K562 (cell line): ENCODE measurements around the gene PRR19. TPM values are rescaled to one million over a fixed set of nuclear protein-coding genes. Genes with fewer than 3 reads are reported as not detected.

Experiments used
- ATAC-seq: fragments of 200-7000 bp; cut with Tn5 transposase; 3 replicates; pipeline ENCODE4 v1.9.1; 2020; ENCODE audit warnings: moderate library complexity
- BruUV-seq: library from RNA; stranded (reverse); fragments of 400-500 nt; replicated peaks from 2 replicates; lab custom pipeline; 2021; lab: Mats Ljungman, UMichigan
- CTCF ChIA-PET: fragments of 300-600 bp; formaldehyde crosslinking; extraction: SDS; loops from one replicate; lab custom pipeline; 2021; ENCODE audit warnings: low intra/inter-chr PET ratio; lab: Yijun Ruan, JAX
- POLR2A ChIA-PET: fragments of 300-600, 350-650 bp; sonication (Branson Sonifier 250); formaldehyde crosslinking; extraction: SDS; loops from one replicate; lab custom pipeline; 2021; ENCODE audit warnings: antibody characterized with exemption, inconsistent platforms; lab: Yijun Ruan, JAX
- DNase-seq, 4 experiments: peaks; one replicate each; pipeline versions ENCODE4 v3.0.0 to v3.0.0-alpha.2; 2011 to 2018; ENCODE audit warnings: low spot score in 3 of 4, mixed read lengths in 3 of 4; ENCODE audit errors: extremely low read depth in 1 of 4
- FAIRE-seq: peaks from 2 replicates; lab custom pipeline; 2011; peaks lifted over from hg19 to GRCh38; lab: Jason Lieb, UNC
- H2AFZ ChIP-seq: 2 replicates; pipeline ENCODE4 v1.6.0; 2011; ENCODE audit warnings: low read depth, low read length, control low read depth, inconsistent platforms
- H3K27ac ChIP-seq: fragments of 200-600 bp; 3 replicates; pipeline ENCODE4 v1.8.0; 2011; ENCODE audit warnings: low read depth, mild to moderate bottlenecking, control low read depth, inconsistent platforms, low read length, moderate library complexity, mixed read lengths; ENCODE audit errors: extremely low read depth
- H3K27me3 ChIP-seq, 2 experiments: fragments of 300-600 bp in 1 of 2; 2 replicates in 1 of 2; 3 replicates in 1 of 2; pipeline versions ENCODE4 v1.6.0 to v1.8.0; 2011; ENCODE audit warnings: inconsistent platforms in 2 of 2, low read length in 2 of 2, mild to moderate bottlenecking in 1 of 2, mixed read lengths in 1 of 2, moderate library complexity in 1 of 2; ENCODE audit not compliant: control insufficient read depth in 2 of 2, insufficient read depth in 2 of 2
- H3K36me3 ChIP-seq: fragments of 300-600 bp; 3 replicates; pipeline ENCODE4 v1.8.0; 2011; ENCODE audit warnings: mild to moderate bottlenecking, low read length, inconsistent platforms; ENCODE audit not compliant: control insufficient read depth, insufficient read depth
- H3K4me1 ChIP-seq, 2 experiments: fragments of 200-600 bp in 1 of 2; replicated peaks in 1 of 2; 2 replicates in 1 of 2; 3 replicates in 1 of 2; pipeline versions ENCODE4 v1.5.1 to v1.8.0; 2011; ENCODE audit warnings: inconsistent platforms in 2 of 2, low read length in 2 of 2, mild to moderate bottlenecking in 1 of 2, mixed read lengths in 1 of 2, moderate library complexity in 1 of 2; ENCODE audit not compliant: control insufficient read depth in 2 of 2, insufficient read depth in 2 of 2
- H3K4me2 ChIP-seq: 2 replicates; pipeline ENCODE4 v1.6.1; 2011; ENCODE audit warnings: low read length, control low read depth, inconsistent platforms, mixed read lengths; ENCODE audit not compliant: insufficient read depth
- H3K4me3 ChIP-seq: fragments of 200-600 bp; sonication (generic), shearing (Covaris generic); 2 replicates; pipeline ENCODE4 v1.5.1; 2016; ENCODE audit warnings: control low read depth, inconsistent platforms
- H3K79me2 ChIP-seq: fragments of 200-600 bp; 3 replicates; pipeline ENCODE4 v1.8.0; 2011; ENCODE audit warnings: low read length, inconsistent platforms; ENCODE audit not compliant: control insufficient read depth, insufficient read depth
- H3K9ac ChIP-seq, 2 experiments: 2 replicates each; pipeline versions ENCODE4 v1.6.0 to v1.6.1; 2011; ENCODE audit warnings: low read depth in 2 of 2, low read length in 2 of 2, control low read depth in 1 of 2, inconsistent platforms in 1 of 2, mild to moderate bottlenecking in 1 of 2, mixed read lengths in 1 of 2; ENCODE audit not compliant: insufficient read depth in 1 of 2
- H3K9me1 ChIP-seq: one replicate; pipeline ENCODE4 v1.6.0; 2011; ENCODE audit warnings: inconsistent platforms, mild to moderate bottlenecking, low read length, moderate library complexity; ENCODE audit not compliant: control insufficient read depth, insufficient read depth
- H3K9me3 ChIP-seq: replicated peaks from 2 replicates; pipeline ENCODE4 v1.5.1; 2011; ENCODE audit warnings: low read depth, low read length, inconsistent platforms; ENCODE audit not compliant: control insufficient read depth, insufficient read depth
- H4K20me1 ChIP-seq: replicated peaks from 2 replicates; pipeline ENCODE4 v1.6.1; 2011; ENCODE audit warnings: low read length, inconsistent platforms, mixed read lengths; ENCODE audit not compliant: control insufficient read depth, insufficient read depth
- ATF3 ChIP-seq, 2 experiments: fragments of 450-650 bp in 1 of 2; sonication (generic) in 1 of 2; formaldehyde crosslinking in 1 of 2; IDR thresholded peaks in 1 of 2; conservative IDR thresholded peaks in 1 of 2; 2 replicates each; pipeline versions ENCODE4 v1.6.1 to v1.8.1; 2016 to 2023; ENCODE audit warnings: mild to moderate bottlenecking in 2 of 2, moderate library complexity in 2 of 2, inconsistent platforms in 1 of 2, missing genetic modification reagents in 1 of 2
- CREM ChIP-seq: IDR thresholded peaks from 2 replicates; pipeline ENCODE4 v1.6.1; 2014; ENCODE audit warnings: antibody characterized with exemption, low read depth
- HMG20A ChIP-seq: fragments of 450-650 bp; formaldehyde crosslinking; conservative IDR thresholded peaks from 2 replicates; pipeline ENCODE4 v1.4.0; 2020; ENCODE audit warnings: mild to moderate bottlenecking, mixed read lengths
- HSF4 ChIP-seq: fragments of 250-450 bp; sonication (Bioruptor Pico); IDR thresholded peaks from 2 replicates; pipeline ENCODE4 v2.1.2; 2022; ENCODE audit warnings: mild to moderate bottlenecking, moderate library complexity, borderline replicate concordance
- KDM1A ChIP-seq, 2 experiments: fragments of 450-650 bp; IDR thresholded peaks; 2 replicates each; pipeline ENCODE4 v1.6.1; 2016; ENCODE audit warnings: mild to moderate bottlenecking in 2 of 2
- PCBP1 ChIP-seq: fragments of 200-400 bp; formaldehyde crosslinking; IDR thresholded peaks from 2 replicates; pipeline ENCODE4 v1.6.1; 2018; ENCODE audit warnings: mild to moderate bottlenecking, low read depth, low read length; ENCODE audit not compliant: poor library complexity, severe bottlenecking
- POLR2AphosphoS2 ChIP-seq: IDR thresholded peaks from 2 replicates; pipeline ENCODE4 v1.6.1; 2012; ENCODE audit warnings: low read length, improper control_type of control experiment
- SIN3B ChIP-seq: fragments of 450-650 bp; IDR thresholded peaks from 2 replicates; pipeline ENCODE4 v1.6.1; 2017; ENCODE audit warnings: low read depth, mild to moderate bottlenecking, moderate library complexity
- SIX5 ChIP-seq, 2 experiments: IDR thresholded peaks; 2 replicates each; pipeline ENCODE4 v1.6.1; 2011; ENCODE audit warnings: low read length in 2 of 2, borderline replicate concordance in 1 of 2, low read depth in 1 of 2, mild to moderate bottlenecking in 1 of 2, moderate library complexity in 1 of 2; ENCODE audit not compliant: insufficient read depth in 1 of 2
- SNRNP70 ChIP-seq: fragments of 200-400 bp; formaldehyde crosslinking; optimal IDR thresholded peaks from 2 replicates; pipeline ENCODE3; 2017; ENCODE audit warnings: low read depth, low read length
- TARDBP ChIP-seq: fragments of 450-650 bp; IDR thresholded peaks from 2 replicates; pipeline ENCODE4 v1.6.1; 2016
- TFAP4 ChIP-seq: sonication (generic); formaldehyde crosslinking; IDR thresholded peaks from 2 replicates; pipeline ENCODE4 v1.8.0; 2022; ENCODE audit warnings: missing genetic modification reagents, mild to moderate bottlenecking, moderate library complexity, borderline replicate concordance
- ZNF551 ChIP-seq: fragments of 250-450 bp; sonication (Bioruptor Pico); IDR thresholded peaks from 2 replicates; pipeline ENCODE4 v1.5.0; 2021; ENCODE audit warnings: mild to moderate bottlenecking, moderate library complexity
- ZZZ3 ChIP-seq: fragments of 450-650 bp; IDR thresholded peaks from 2 replicates; pipeline ENCODE4 v1.6.1; 2016; ENCODE audit warnings: antibody characterized with exemption, mild to moderate bottlenecking, moderate library complexity
- WGBS: fragments of 100-300 bp; shearing (Covaris generic); methylation state at CpG from one replicate; pipeline ENCODE4 v1.1.6; 2016; ENCODE audit warnings: low coverage, mixed read lengths; ENCODE audit not compliant: insufficient coverage; ENCODE audit errors: missing lambda C conversion rate; 5-methylcytosine and 5-hydroxymethylcytosine counted together
- in situ Hi-C: fragments of 300-500 bp; cut with MboI; formaldehyde crosslinking; loops from 4 replicates; pipeline ENCODE4 v1.15.0; 2018; ENCODE audit warnings: inconsistent platforms, mixed read lengths
- intact Hi-C: fragments of 100-400 bp; cut with micrococcal nuclease; formaldehyde crosslinking; loops from 2 replicates; pipeline ENCODE4 v1.14.2; 2022
- polyA plus RNA-seq, 8 experiments: library from polyadenylated mRNA; depleted of rRNA in 4 of 8; stranded (reverse) in 5 of 8; unstranded in 3 of 8; fragments of >200 nt; fragmentation: Nextera tagmentation in 2 of 8; fragmentation: Illumina TruSeq in 1 of 8; extraction: Ambion mirVana in 2 of 8; extraction: Trizol in 1 of 8; gene quantifications; 2 replicates each; pipeline versions ENCODE4 v1.2.1 to v1.2.3, GENCODE V29; 2011 to 2014; ENCODE audit warnings: inconsistent platforms in 1 of 8, missing spikeins in 1 of 8
- total RNA-seq, 7 experiments: library from RNA; depleted of rRNA in 6 of 7; stranded (reverse); fragments of >200 nt in 6 of 7; fragmentation: Illumina TruSeq in 2 of 7; extraction: Trizol in 2 of 7; gene quantifications; 2 replicates each; pipeline versions ENCODE4 v1.2.1 to v1.2.3, GENCODE V29; 2011 to 2021; ENCODE audit warnings: low replicate concordance in 1 of 7
- TF ChIP-seq, protein P1 (sequence below): fragments of 450-650 bp; formaldehyde crosslinking; IDR thresholded peaks from 2 replicates; pipeline ENCODE4 v1.4.0; 2020; ENCODE audit warnings: mild to moderate bottlenecking

Gene PRR19
- total and polyA plus RNA-seq, 9 of the 15 experiments (the other 6 are each of a cell fraction or from before 2014, with no cell fraction given): 0.10 to 1.6 (median 0.54) TPM

DNA sequence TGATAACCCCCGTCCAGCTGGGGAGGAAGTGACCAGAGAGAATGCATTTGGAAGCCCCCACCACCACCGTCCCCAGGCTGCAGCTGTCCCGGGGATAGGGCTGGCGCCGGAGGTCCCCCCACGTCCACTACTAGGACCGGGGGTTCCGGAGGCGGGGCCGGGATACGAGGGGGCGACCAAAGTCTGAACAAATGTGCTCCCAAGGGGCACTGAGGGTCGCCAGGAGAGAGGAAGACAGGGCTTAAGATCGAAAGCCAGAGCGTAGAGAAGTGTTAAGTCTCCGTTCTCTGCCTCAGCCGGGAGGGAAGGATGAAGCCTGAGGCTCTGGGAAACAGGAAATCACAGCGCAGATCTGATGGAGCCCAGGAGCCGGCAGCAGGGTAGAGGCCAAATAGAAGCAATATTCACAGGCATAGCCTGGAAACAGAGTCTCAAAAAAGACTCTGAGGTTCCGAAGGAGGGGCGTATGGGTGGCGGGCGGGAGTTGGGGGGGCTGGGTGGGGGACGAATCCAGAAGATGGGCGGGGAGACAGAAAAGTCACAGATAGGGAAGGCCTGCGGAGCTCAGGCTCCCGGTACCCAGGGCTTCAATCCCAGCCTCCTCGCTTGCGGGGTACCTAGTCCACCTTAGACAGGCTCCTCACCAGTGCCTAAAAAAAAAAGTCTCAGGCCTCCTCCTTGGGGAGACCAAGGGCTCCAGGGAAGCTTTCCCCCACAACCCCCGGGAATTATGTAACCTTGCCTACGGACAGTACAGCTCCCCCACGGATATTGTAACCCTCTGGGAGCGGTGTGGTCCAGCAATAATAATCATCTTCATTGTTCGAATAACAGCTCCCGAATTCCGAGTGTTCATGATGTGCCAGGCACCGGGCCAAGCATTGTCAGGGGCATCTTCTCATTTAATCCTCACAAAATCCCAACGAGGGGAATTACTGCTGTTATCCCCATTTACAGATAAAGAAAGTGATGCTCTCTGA is 45.9 kb upstream of the PRR19 start:
- peaks cover 10% of the 10 kb centered on the region; the same call in 1 of the 2 replicates for H4K20me1 ChIP-seq
- no peak for ATAC-seq
- peak; percentile 86 for FAIRE-seq
- no TSS peak for BruUV-seq
- H3K9ac ChIP-seq: peak overlapping the region; percentile 53 to 91; a peak in 3 of 4 replicates
- WGBS: 13% methylated on average over 28 of the region's 38 CpGs
- no peaks in the 10 kb centered on the region for H3K9me3 ChIP-seq
- peaks cover 37% of the 10 kb centered on the region for H3K79me2 ChIP-seq
- H3K9me1 ChIP-seq: peaks cover 7% of the 10 kb centered on the region
- H3K36me3 ChIP-seq: peaks cover 14% of the 10 kb centered on the region; the same call in 2 of the 3 replicates
- peak overlapping the region; percentile 98 for H3K4me3 ChIP-seq
- in situ Hi-C loops: no loop called here
- ChIA-PET POLR2A (interaction anchor here (0.6 to 1.3 kb wide), 4 partner anchors 9 to 19 kb away, joined by 3 to 6 read pairs (median 4); no protein-coding TSS in a partner anchor), CTCF (no interaction called here)
- H3K4me1 ChIP-seq: peaks cover 18 to 50% of the 10 kb centered on the region in 2 experiments
- H3K4me2 ChIP-seq: peak overlapping the region; percentile 83
- peak overlapping the region; percentile 81 for H2AFZ ChIP-seq
- peak in 1 of 4 experiments; percentile 54 for DNase-seq
- H3K27me3 ChIP-seq: no peaks in the 10 kb centered on the region
- intact Hi-C loops: loop anchor here (2.0 kb wide), 1 partner anchor 13 kb away; the partner anchor contains the start of gene CIC
- H3K27ac ChIP-seq: peak overlapping the region; percentile 44; the same call in 1 of the 3 replicates
- TF ChIP-seq TARDBP: no peak
- TF ChIP-seq SNRNP70: no peak
- TF ChIP-seq ZNF551: no peak
- TF ChIP-seq, protein P1, sequence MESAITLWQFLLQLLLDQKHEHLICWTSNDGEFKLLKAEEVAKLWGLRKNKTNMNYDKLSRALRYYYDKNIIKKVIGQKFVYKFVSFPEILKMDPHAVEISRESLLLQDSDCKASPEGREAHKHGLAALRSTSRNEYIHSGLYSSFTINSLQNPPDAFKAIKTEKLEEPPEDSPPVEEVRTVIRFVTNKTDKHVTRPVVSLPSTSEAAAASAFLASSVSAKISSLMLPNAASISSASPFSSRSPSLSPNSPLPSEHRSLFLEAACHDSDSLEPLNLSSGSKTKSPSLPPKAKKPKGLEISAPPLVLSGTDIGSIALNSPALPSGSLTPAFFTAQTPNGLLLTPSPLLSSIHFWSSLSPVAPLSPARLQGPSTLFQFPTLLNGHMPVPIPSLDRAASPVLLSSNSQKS (CRISPR knock-in tag): no peak
- no peak for TF ChIP-seq PCBP1
- TF ChIP-seq SIX5 (IDR thresholded peaks at IDR 0.05; ENCODE audit: borderline replicate concordance in 1 of 2, insufficient read depth in 1 of 2, low read depth in 1 of 2, low read length in 2 of 2): no peak
- no peak for TF ChIP-seq CREM
- TF ChIP-seq TFAP4 (CRISPR knock-in tag): peak; percentile 42; the same call in 1 of the 2 replicates
- TF ChIP-seq HMG20A (CRISPR knock-in tag): no peak
- no peak for TF ChIP-seq POLR2AphosphoS2
- no peak for TF ChIP-seq ATF3 (IDR thresholded peaks at IDR 0.05)
- TF ChIP-seq ATF3 (CRISPR knock-in tag; conservative IDR thresholded peaks at IDR 0.05): no peak
- peak; percentile 29 to 71; a peak in 3 of 4 replicates for TF ChIP-seq KDM1A (IDR thresholded peaks at IDR 0.05)
- no peak for TF ChIP-seq SIN3B
- TF ChIP-seq ZZZ3: no peak
- no peak for TF ChIP-seq HSF4 (CRISPR knock-in tag)
